SK-N-SH treated with all-trans-retinoic acid at 6 μM for 48 hours (cell line): ENCODE measurements around the gene C16orf82.
A peak's percentile ranks its signal among the peaks of the same experiment; 100 is the strongest.

Source experiments
- ATAC-seq: fragments of 200-7000 bp; cut with Tn5 transposase; 3 replicates; pipeline ENCODE4 v1.9.1; 2020; ENCODE audit warnings: mild to moderate bottlenecking, moderate library complexity
- ARNTL ChIP-seq: fragments of 450-650 bp; formaldehyde crosslinking; IDR thresholded peaks from 2 replicates; pipeline ENCODE4 v1.5.0; 2020; ENCODE audit warnings: low read depth, mild to moderate bottlenecking, moderate library complexity, borderline replicate concordance
- BACH2 ChIP-seq: fragments of 250-450 bp; sonication (Bioruptor Pico); IDR thresholded peaks from 2 replicates; pipeline ENCODE4 v1.9.0; 2021; ENCODE audit warnings: mild to moderate bottlenecking, borderline replicate concordance
- CSDC2 ChIP-seq: fragments of 250-450 bp; sonication (Bioruptor Pico); IDR thresholded peaks from 2 replicates; pipeline ENCODE4 v1.5.0; 2020; ENCODE audit warnings: mild to moderate bottlenecking, moderate library complexity
- CSRNP3 ChIP-seq: fragments of 250-450 bp; sonication (Bioruptor Pico); IDR thresholded peaks from 2 replicates; pipeline ENCODE4 v1.5.1; 2021; ENCODE audit warnings: mild to moderate bottlenecking, moderate library complexity
- ESRRG ChIP-seq: fragments of 250-450 bp; sonication (Bioruptor Pico); IDR thresholded peaks from 2 replicates; pipeline ENCODE4 v1.6.1; 2021; ENCODE audit warnings: mild to moderate bottlenecking
- GLIS3 ChIP-seq: fragments of 250-450 bp; sonication (Bioruptor Pico); IDR thresholded peaks from 2 replicates; pipeline ENCODE4 v1.5.0; 2020; ENCODE audit warnings: mild to moderate bottlenecking, moderate library complexity
- ISL1 ChIP-seq: fragments of 250-450 bp; sonication (Bioruptor Pico); IDR thresholded peaks from 2 replicates; pipeline ENCODE4 v2.1.2; 2022; ENCODE audit warnings: mild to moderate bottlenecking, moderate library complexity
- OSR1 ChIP-seq: fragments of 250-450 bp; sonication (Bioruptor Pico); IDR thresholded peaks from 2 replicates; pipeline ENCODE4 v1.8.0; 2022; ENCODE audit warnings: moderate library complexity, mild to moderate bottlenecking, inconsistent platforms
- POU6F1 ChIP-seq: fragments of 250-450 bp; sonication (Bioruptor Pico); IDR thresholded peaks from 2 replicates; pipeline ENCODE4 v1.8.0; 2021; ENCODE audit warnings: low read depth, mild to moderate bottlenecking, moderate library complexity, borderline replicate concordance
- PPARA ChIP-seq: fragments of 250-450 bp; sonication (Bioruptor Pico); IDR thresholded peaks from 2 replicates; pipeline ENCODE4 v1.5.0; 2020; ENCODE audit warnings: mild to moderate bottlenecking, borderline replicate concordance
- RARB ChIP-seq: fragments of 250-450 bp; sonication (Bioruptor Pico); IDR thresholded peaks from 2 replicates; pipeline ENCODE4 v1.8.0; 2021; ENCODE audit warnings: mild to moderate bottlenecking, moderate library complexity
- SNAI2 ChIP-seq: fragments of 250-450 bp; sonication (Bioruptor Pico); IDR thresholded peaks from 2 replicates; pipeline ENCODE4 v1.5.0; 2020; ENCODE audit warnings: mild to moderate bottlenecking, moderate library complexity
- TCF4 ChIP-seq: fragments of 250-450 bp; sonication (Bioruptor Pico); IDR thresholded peaks from 2 replicates; pipeline ENCODE4 v1.8.0; 2021; ENCODE audit warnings: mild to moderate bottlenecking, moderate library complexity, borderline replicate concordance
- TOX ChIP-seq: fragments of 250-450 bp; sonication (Bioruptor Pico); IDR thresholded peaks from 2 replicates; pipeline ENCODE4 v1.8.0; 2021; ENCODE audit warnings: mild to moderate bottlenecking, moderate library complexity, borderline replicate concordance
- ZC3H10 ChIP-seq: fragments of 250-450 bp; sonication (Bioruptor Pico); IDR thresholded peaks from 2 replicates; pipeline ENCODE4 v1.5.1; 2021; ENCODE audit warnings: mild to moderate bottlenecking, moderate library complexity
- ZFP3 ChIP-seq: fragments of 250-450 bp; sonication (Bioruptor Pico); IDR thresholded peaks from 2 replicates; pipeline ENCODE4 v1.5.0; 2020; ENCODE audit warnings: mild to moderate bottlenecking, moderate library complexity
- ZFP30 ChIP-seq: fragments of 450-650 bp; formaldehyde crosslinking; IDR thresholded peaks from 2 replicates; pipeline ENCODE4 v1.5.0; 2022; ENCODE audit warnings: mild to moderate bottlenecking, moderate library complexity
- ZNF565 ChIP-seq: fragments of 450-650 bp; formaldehyde crosslinking; conservative IDR thresholded peaks from 2 replicates; pipeline ENCODE4 v1.5.0; 2020; ENCODE audit warnings: low read depth, mild to moderate bottlenecking, moderate library complexity
- ZNF70 ChIP-seq: fragments of 450-650 bp; formaldehyde crosslinking; IDR thresholded peaks from 2 replicates; pipeline ENCODE4 v1.5.0; 2020; ENCODE audit warnings: mild to moderate bottlenecking, moderate library complexity
- ZNF8 ChIP-seq: fragments of 450-650 bp; formaldehyde crosslinking; IDR thresholded peaks from 2 replicates; pipeline ENCODE4 v1.5.0; 2020; ENCODE audit warnings: mild to moderate bottlenecking, moderate library complexity
- TF ChIP-seq, protein P1 (sequence below): fragments of 250-450 bp; sonication (Bioruptor Pico); IDR thresholded peaks from 2 replicates; pipeline ENCODE4 v1.8.0; 2020; ENCODE audit warnings: mild to moderate bottlenecking, moderate library complexity, borderline replicate concordance
- TF ChIP-seq, protein P2 (sequence below): fragments of 250-450 bp; sonication (Bioruptor Pico); IDR thresholded peaks from 2 replicates; pipeline ENCODE4 v1.5.1; 2020; ENCODE audit warnings: low read depth, mild to moderate bottlenecking, moderate library complexity

Gene C16orf82

GRCh38 chr16:27049117-27049516 lies 17.6 kb upstream of the C16orf82 start:
- TF ChIP-seq ZFP30 (CRISPR knock-in tag) (no peak), ARNTL (no peak), BACH2 (CRISPR knock-in tag) (no peak), ESRRG (CRISPR knock-in tag) (no peak), ZNF8 (CRISPR knock-in tag) (no peak)
- no peak for ATAC-seq

DNA sequence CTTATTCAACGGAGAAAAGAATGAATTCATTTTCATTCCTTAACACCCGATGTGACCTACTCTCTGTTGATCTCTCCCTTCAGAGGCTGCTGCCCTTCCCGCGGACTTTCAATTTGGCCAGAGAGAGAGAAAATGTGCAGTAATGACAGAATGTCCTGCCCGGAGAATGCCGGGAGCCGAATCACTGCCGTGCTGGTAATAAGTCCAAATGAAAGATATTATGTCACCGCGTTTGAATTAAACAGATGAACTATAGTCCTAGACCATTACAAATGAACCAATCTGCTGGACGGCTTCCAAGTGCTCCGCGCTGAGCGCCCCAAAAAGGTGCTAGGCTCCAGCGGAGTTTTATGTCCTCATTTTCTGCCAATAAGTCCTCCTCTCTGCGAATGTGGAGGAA lies 14.7 kb upstream of the C16orf82 start:
- TF ChIP-seq CSRNP3 (no peak), BACH2 (CRISPR knock-in tag) (no peak), ZNF8 (CRISPR knock-in tag) (no peak), RARB (no peak), POU6F1 (CRISPR knock-in tag) (no peak), TOX (CRISPR knock-in tag) (no peak), ARNTL (no peak), ISL1 (no peak), TCF4 (no peak)
- ATAC-seq, result peak; percentile 35; the same call in 1 of the 3 replicates

- TF ChIP-seq TOX (CRISPR knock-in tag), result no peak
- TF ChIP-seq, protein P1, sequence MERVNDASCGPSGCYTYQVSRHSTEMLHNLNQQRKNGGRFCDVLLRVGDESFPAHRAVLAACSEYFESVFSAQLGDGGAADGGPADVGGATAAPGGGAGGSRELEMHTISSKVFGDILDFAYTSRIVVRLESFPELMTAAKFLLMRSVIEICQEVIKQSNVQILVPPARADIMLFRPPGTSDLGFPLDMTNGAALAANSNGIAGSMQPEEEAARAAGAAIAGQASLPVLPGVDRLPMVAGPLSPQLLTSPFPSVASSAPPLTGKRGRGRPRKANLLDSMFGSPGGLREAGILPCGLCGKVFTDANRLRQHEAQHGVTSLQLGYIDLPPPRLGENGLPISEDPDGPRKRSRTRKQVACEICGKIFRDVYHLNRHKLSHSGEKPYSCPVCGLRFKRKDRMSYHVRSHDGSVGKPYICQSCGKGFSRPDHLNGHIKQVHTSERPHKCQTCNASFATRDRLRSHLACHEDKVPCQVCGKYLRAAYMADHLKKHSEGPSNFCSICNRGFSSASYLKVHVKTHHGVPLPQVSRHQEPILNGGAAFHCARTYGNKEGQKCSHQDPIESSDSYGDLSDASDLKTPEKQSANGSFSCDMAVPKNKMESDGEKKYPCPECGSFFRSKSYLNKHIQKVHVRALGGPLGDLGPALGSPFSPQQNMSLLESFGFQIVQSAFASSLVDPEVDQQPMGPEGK (CRISPR knock-in tag), result no peak
- TF ChIP-seq, protein P2, sequence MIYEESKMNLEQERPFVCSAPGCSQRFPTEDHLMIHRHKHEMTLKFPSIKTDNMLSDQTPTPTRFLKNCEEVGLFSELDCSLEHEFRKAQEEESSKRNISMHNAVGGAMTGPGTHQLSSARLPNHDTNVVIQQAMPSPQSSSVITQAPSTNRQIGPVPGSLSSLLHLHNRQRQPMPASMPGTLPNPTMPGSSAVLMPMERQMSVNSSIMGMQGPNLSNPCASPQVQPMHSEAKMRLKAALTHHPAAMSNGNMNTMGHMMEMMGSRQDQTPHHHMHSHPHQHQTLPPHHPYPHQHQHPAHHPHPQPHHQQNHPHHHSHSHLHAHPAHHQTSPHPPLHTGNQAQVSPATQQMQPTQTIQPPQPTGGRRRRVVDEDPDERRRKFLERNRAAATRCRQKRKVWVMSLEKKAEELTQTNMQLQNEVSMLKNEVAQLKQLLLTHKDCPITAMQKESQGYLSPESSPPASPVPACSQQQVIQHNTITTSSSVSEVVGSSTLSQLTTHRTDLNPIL, result no peak
- TF ChIP-seq ZNF8 (CRISPR knock-in tag), result no peak
- TF ChIP-seq BACH2 (CRISPR knock-in tag), result no peak
- no peak for TF ChIP-seq ISL1
- no peak for TF ChIP-seq PPARA (CRISPR knock-in tag)
- no peak for TF ChIP-seq ZC3H10 (CRISPR knock-in tag)
- no peak for TF ChIP-seq CSRNP3
- TF ChIP-seq ESRRG (CRISPR knock-in tag), result no peak
- no peak for TF ChIP-seq OSR1 (CRISPR knock-in tag)
- TF ChIP-seq ZFP3 (CRISPR knock-in tag), result no peak
- TF ChIP-seq RARB, result no peak
- TF ChIP-seq ZNF565 (CRISPR knock-in tag), result no peak
- TF ChIP-seq SNAI2 (CRISPR knock-in tag), result no peak
- TF ChIP-seq GLIS3 (CRISPR knock-in tag), result no peak
- ATAC-seq, result no peak
Observed at GRCh38 chr16:27053996-27054395, 12.7 kb upstream of the C16orf82 start.

GRCh38 chr16:27058299-27058698 lies 8.4 kb upstream of the C16orf82 start:
- TF ChIP-seq ESRRG (CRISPR knock-in tag) (no peak), ISL1 (no peak), ZFP30 (CRISPR knock-in tag) (no peak), PPARA (CRISPR knock-in tag) (no peak), SNAI2 (CRISPR knock-in tag) (no peak), TOX (CRISPR knock-in tag) (no peak), RARB (no peak), GLIS3 (CRISPR knock-in tag) (no peak), ARNTL (no peak), BACH2 (CRISPR knock-in tag) (no peak), ZNF70 (CRISPR knock-in tag) (no peak), CSRNP3 (no peak), ZC3H10 (CRISPR knock-in tag) (no peak), TCF4 (no peak), ZFP3 (CRISPR knock-in tag) (no peak), ZNF565 (CRISPR knock-in tag) (no peak), CSDC2 (CRISPR knock-in tag) (no peak)
- TF ChIP-seq, protein P1 (CRISPR knock-in tag), result no peak
- TF ChIP-seq, protein P2, result no peak
- TF ChIP-seq, all 23 proteins: peak for 0
- no peak for ATAC-seq
